Endodermal cell (in vitro differentiated cells): ENCODE measurements around the gene TMEM205. TPM values are rescaled to one million over a fixed set of nuclear protein-coding genes. Genes with fewer than 3 reads are reported as not detected.
A peak's percentile ranks its signal among the peaks of the same experiment; 100 is the strongest.

ENCODE experiments used
- DNase-seq: peaks from one replicate; pipeline ENCODE4 v3.0.0-alpha.2; 2017
- H3K27ac ChIP-seq: 2 replicates; pipeline ENCODE4 v1.5.1; 2013; ENCODE audit warnings: mild to moderate bottlenecking, low read depth, low read length, moderate library complexity
- H3K27me3 ChIP-seq: 2 replicates; pipeline ENCODE4 v1.6.1; 2013; ENCODE audit warnings: mild to moderate bottlenecking, low read length, moderate library complexity; ENCODE audit not compliant: insufficient read depth, control insufficient read depth, poor library complexity, severe bottlenecking
- H3K36me3 ChIP-seq: 2 replicates; pipeline ENCODE4 v1.7.0; 2013; ENCODE audit warnings: mild to moderate bottlenecking, low read length, moderate library complexity; ENCODE audit not compliant: control insufficient read depth, insufficient read depth
- H3K4me1 ChIP-seq: one replicate; pipeline ENCODE4 v1.7.0; 2013; ENCODE audit warnings: low read length; ENCODE audit not compliant: control insufficient read depth, insufficient read depth
- H3K4me3 ChIP-seq: 2 replicates; pipeline ENCODE4 v1.5.1; 2013; ENCODE audit warnings: mild to moderate bottlenecking, low read length, moderate library complexity
- H3K9ac ChIP-seq: 2 replicates; pipeline ENCODE4 v1.6.1; 2013; ENCODE audit warnings: mild to moderate bottlenecking, low read length, moderate library complexity; ENCODE audit not compliant: poor library complexity, severe bottlenecking; ENCODE audit errors: extremely low read depth
- H3K9me3 ChIP-seq: 2 replicates; pipeline ENCODE4 v1.6.1; 2013; ENCODE audit warnings: mild to moderate bottlenecking, low read length, moderate library complexity; ENCODE audit not compliant: control insufficient read depth
- H3K27ac Mint-ChIP-seq: 2 replicates; pipeline ENCODE4 v1.8.0; 2020; ENCODE audit warnings: mixed read lengths
- H3K27me3 Mint-ChIP-seq: 2 replicates; pipeline ENCODE4 v1.8.0; 2021; ENCODE audit warnings: mild to moderate bottlenecking, mixed read lengths; ENCODE audit not compliant: insufficient read depth
- H3K36me3 Mint-ChIP-seq: 2 replicates; pipeline ENCODE4 v1.8.0; 2020; ENCODE audit warnings: low read depth, mixed read lengths
- H3K4me1 Mint-ChIP-seq: 2 replicates; pipeline ENCODE4 v1.8.0; 2020; ENCODE audit warnings: mixed read lengths
- H3K4me3 Mint-ChIP-seq: 2 replicates; pipeline ENCODE4 v1.8.0; 2020; ENCODE audit warnings: mild to moderate bottlenecking, moderate library complexity, mixed read lengths
- H3K9me3 Mint-ChIP-seq: 2 replicates; pipeline ENCODE4 v1.8.0; 2020; ENCODE audit warnings: mild to moderate bottlenecking, mixed read lengths
- WGBS, 2 experiments: methylation state at CpG; one replicate each; pipeline versions ENCODE4 v1.1.5 to v1.1.7; 2013; ENCODE audit warnings: missing lambda C conversion rate in 2 of 2, mixed read lengths in 1 of 2; ENCODE audit not compliant: insufficient coverage in 1 of 2, insufficient read length in 1 of 2; 5-methylcytosine and 5-hydroxymethylcytosine counted together
- total RNA-seq, 2 donors: library from RNA; stranded (reverse); fragmentation: NEBNext Ultra II Directional in 1 of 2; extraction: Animal tissue kit (Norgen Biotek cat#: 25700) in 1 of 2; gene quantifications; 2 replicates in 1 of 2; 3 replicates in 1 of 2; pipeline ENCODE4 v1.2.1, GENCODE V29; 2021
- TF ChIP-seq, protein P1 (sequence below): fragments of 200-600 bp; sonication (generic); conservative IDR thresholded peaks from 2 replicates; pipeline ENCODE4 v1.5.0; 2021; ENCODE audit warnings: antibody characterized with exemption, mild to moderate bottlenecking

Gene TMEM205
- total RNA-seq, 2 donors from 2014 or later, result 58.2 to 58.9 TPM

DNA sequence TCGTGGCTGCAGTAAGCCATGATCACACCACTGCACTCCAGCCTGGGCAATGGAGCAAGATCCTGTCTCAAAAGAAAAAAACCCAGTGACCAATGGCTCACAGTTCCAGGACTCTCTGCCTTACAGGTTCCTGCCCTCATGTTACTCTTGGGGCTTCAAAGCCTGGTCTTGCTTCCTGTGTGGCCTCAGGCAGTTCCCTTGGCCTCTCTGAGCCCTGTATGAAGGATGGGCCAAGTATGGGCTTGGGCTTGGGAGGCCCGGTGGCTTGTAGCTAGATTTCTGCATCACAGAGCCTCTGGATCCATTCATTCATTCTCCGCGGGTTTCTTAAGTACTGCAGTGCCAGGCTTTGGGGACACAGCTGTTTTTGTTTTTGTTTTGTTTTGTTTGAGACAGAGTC is 50.9 kb downstream of the TMEM205 start:
- Mint-ChIP-seq H3K36me3 (no peaks in the 10 kb centered on the region), H3K27me3 (peaks cover 1% of the 10 kb centered on the region), H3K27ac (no peak overlapping the region), H3K4me3 (no peak overlapping the region), H3K4me1 (peaks cover 6% of the 10 kb centered on the region), H3K9me3 (no peaks in the 10 kb centered on the region)
- no peak for DNase-seq
- Histone ChIP-seq H3K9me3 (no peaks in the 10 kb centered on the region), H3K9ac (no peak overlapping the region), H3K4me1 (peaks cover 6% of the 10 kb centered on the region), H3K27me3 (no peaks in the 10 kb centered on the region), H3K36me3 (no peaks in the 10 kb centered on the region), H3K4me3 (no peak overlapping the region), H3K27ac (no peak overlapping the region)
- 73 to 93% methylated on average over 2 to 4 of the region's 4 CpGs for WGBS, 2 experiments
- TF ChIP-seq, protein P1, sequence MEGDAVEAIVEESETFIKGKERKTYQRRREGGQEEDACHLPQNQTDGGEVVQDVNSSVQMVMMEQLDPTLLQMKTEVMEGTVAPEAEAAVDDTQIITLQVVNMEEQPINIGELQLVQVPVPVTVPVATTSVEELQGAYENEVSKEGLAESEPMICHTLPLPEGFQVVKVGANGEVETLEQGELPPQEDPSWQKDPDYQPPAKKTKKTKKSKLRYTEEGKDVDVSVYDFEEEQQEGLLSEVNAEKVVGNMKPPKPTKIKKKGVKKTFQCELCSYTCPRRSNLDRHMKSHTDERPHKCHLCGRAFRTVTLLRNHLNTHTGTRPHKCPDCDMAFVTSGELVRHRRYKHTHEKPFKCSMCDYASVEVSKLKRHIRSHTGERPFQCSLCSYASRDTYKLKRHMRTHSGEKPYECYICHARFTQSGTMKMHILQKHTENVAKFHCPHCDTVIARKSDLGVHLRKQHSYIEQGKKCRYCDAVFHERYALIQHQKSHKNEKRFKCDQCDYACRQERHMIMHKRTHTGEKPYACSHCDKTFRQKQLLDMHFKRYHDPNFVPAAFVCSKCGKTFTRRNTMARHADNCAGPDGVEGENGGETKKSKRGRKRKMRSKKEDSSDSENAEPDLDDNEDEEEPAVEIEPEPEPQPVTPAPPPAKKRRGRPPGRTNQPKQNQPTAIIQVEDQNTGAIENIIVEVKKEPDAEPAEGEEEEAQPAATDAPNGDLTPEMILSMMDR, result no peak

GRCh38 chr19:11293433-11294389 is 52.4 kb downstream of the TMEM205 start:
- Histone ChIP-seq H3K4me3 (peak overlapping the region; percentile 63), H3K4me1 (peaks cover 6% of the 10 kb centered on the region), H3K36me3 (no peaks in the 10 kb centered on the region), H3K27ac (no peak overlapping the region), H3K9me3 (no peaks in the 10 kb centered on the region), H3K27me3 (no peaks in the 10 kb centered on the region), H3K9ac (no peak overlapping the region)
- Mint-ChIP-seq H3K9me3 (no peaks in the 10 kb centered on the region), H3K4me1 (peaks cover 6% of the 10 kb centered on the region), H3K36me3 (no peaks in the 10 kb centered on the region), H3K27me3 (no peaks in the 10 kb centered on the region), H3K4me3 (peak overlapping the region; percentile 40), H3K27ac (peak overlapping the region; percentile 88)
- peak; percentile 99 for DNase-seq
- WGBS, 2 experiments, result 15 to 19% methylated on average over 21 to 41 of the region's 41 CpGs
- TF ChIP-seq, protein P1, result peak; percentile 97

Other genes with a start within 250 kb of the TMEM205 start
- 10 to 100 TPM; 35.4 to 50.0 TPM for gene SPC24, start 190.5 kb downstream of the TMEM205 start, total RNA-seq
- gene KANK2, start 148.7 kb downstream of the TMEM205 start, total RNA-seq, result 10 to 100 TPM; 74.2 to 87.7 TPM
- gene ANGPTL8, start 106.6 kb downstream of the TMEM205 start, total RNA-seq, result not detected
- gene DOCK6, start 83.7 kb downstream of the TMEM205 start, total RNA-seq, result 100 to 1,000 TPM in 1 of 2 donors, 10 to 100 TPM in 1; 93.8 to 111 TPM
- not detected for gene TSPAN16, start 50.1 kb downstream of the TMEM205 start, total RNA-seq
- gene RAB3D, start 6.6 kb downstream of the TMEM205 start, total RNA-seq, result 10 to 100 TPM; 37.2 to 43.2 TPM
- gene CCDC159, start 251 bp upstream of the TMEM205 start, total RNA-seq, result 10 to 100 TPM; 12.2 to 15.2 TPM
- 1 to 10 TPM; 3.1 to 6.8 TPM for gene PLPPR2, start 9.2 kb upstream of the TMEM205 start, total RNA-seq
- 1 to 10 TPM; 2.2 to 2.8 TPM for gene SWSAP1, start 28.4 kb upstream of the TMEM205 start, total RNA-seq
- gene EPOR, start 38.0 kb upstream of the TMEM205 start, total RNA-seq, result 10 to 100 TPM; 27.0 to 39.5 TPM
- gene RGL3, start 73.0 kb upstream of the TMEM205 start, total RNA-seq, result 100 to 1,000 TPM; 125 to 131 TPM
- gene ODAD3, start 88.9 kb upstream of the TMEM205 start, total RNA-seq, result 1 to 10 TPM in 1 of 2 donors, under 1 TPM in 1; 0.88 to 2.4 TPM
- 100 to 1,000 TPM; 454 to 459 TPM for gene PRKCSH, start 89.4 kb upstream of the TMEM205 start, total RNA-seq
- gene ELAVL3, start 134.8 kb upstream of the TMEM205 start, total RNA-seq, result under 1 TPM in 1 of 2 donors, not detected in 1; 0.55 TPM
- gene ZNF653, start 159.6 kb upstream of the TMEM205 start, total RNA-seq, result 10 to 100 TPM; 12.3 to 12.6 TPM
- 10 to 100 TPM; 24.7 to 26.2 TPM for gene ECSIT, start 182.9 kb upstream of the TMEM205 start, total RNA-seq
- gene CNN1, start 192.6 kb upstream of the TMEM205 start, total RNA-seq, result 10 to 100 TPM; 12.8 to 16.2 TPM
- 10 to 100 TPM; 62.6 to 68.7 TPM for gene ELOF1, start 213.0 kb upstream of the TMEM205 start, total RNA-seq
- gene ACP5, start 231.4 kb upstream of the TMEM205 start, total RNA-seq, result 1 to 10 TPM; 2.1 to 3.8 TPM